K562 treated with DMSO at 1 percent for 24 hours (cell line): ENCODE measurements around the gene SPCS2. TPM values are rescaled to one million over a fixed set of nuclear protein-coding genes. Genes with fewer than 3 reads are reported as not detected.

ENCODE experiments used
- total RNA-seq: library from RNA; unstranded; fragments of 300-600 nt; gene quantifications from 2 replicates; pipeline ENCODE4 v1.2.3, GENCODE V29; 2022; ENCODE audit warnings: low read depth; ENCODE audit not compliant: insufficient read depth

SPCS2 gene
- total RNA-seq = 33.5 and 41.2 TPM in 2 replicates

DNA sequence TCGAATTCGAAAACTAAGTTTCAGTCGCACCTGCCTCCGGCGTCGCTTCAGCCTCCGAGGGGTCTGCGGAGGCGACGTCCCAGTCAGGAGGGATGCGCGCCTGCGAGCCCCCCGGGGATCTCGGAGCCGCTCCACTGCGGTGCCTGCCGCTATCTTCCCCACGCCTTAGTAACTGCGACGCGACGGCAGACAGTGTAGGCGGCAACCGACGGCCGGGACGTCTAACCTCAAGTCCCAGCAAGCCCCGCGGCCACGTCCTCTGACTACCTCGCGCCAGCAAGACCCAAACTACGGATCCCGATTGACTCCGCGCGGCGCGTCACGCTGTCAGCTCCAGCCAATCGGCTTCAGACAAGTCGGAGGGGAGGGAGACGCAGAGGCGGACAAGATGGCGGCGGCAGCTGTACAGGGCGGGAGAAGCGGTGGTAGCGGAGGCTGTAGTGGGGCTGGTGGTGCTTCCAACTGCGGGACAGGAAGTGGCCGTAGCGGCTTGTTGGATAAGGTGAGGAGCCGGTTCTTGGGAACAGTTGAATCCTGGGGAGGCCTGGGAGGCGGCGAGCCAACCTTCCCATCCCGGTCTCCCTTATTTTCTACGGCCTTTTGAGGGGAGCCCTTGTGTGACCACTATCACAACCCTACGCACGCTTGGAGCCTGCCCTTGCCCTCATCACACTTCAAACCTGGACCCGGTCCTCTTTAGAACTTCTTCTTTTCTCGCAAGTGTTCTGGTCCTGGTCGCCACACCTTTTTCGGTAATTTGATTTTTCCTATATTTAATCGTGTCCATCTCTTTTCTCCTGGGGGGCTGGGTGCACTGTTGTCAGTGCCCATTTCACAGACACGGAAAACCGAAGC is at the start of gene SPCS2, which contains the start of gene XRRA1:
Gene SPCS2, plus strand, starts transcription at position 369 of the 855 bp plus-strand sequence. Its CDS starts 20 bp downstream, at position 389.
Gene XRRA1, minus strand, starts transcription at position 194 of the 855 bp plus-strand sequence. CDS start 8,213 bp downstream, outside the sequence.

DNA sequence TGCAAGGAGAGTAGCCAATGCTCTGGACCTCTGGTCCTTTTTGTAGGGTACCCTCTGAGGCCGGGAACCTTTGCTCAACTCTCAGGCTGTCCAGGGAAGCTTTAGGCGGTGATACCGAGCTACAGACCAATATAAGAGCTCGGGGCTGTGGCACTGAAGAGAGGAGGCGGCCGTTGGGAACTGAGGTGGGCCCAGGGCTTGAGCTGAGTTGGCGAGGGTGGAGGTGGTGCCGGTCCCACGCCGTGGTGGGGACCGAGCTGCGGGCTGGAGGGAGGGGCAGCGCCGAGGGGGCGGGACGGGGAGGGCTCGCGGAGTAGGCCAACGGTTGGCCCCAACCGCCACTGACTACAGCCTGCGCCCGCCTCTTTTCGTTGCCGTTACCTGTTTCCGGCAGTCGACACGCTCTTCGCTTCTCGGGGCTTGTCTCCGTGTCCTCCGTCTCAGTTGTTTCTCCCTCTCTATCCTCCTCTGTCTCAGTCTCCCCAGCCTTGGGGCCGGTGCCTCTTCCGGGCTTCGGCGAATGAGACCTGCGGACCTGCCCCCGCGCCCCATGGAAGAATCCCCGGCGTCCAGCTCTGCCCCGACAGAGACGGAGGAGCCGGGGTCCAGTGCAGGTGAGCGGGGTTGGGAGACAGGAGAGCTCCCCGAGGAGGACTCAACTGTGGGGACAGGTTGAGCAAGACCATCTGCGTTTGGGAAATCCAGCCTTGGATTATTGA is 39.6 kb downstream of the SPCS2 start, which contains the start of gene NEU3:
Gene NEU3, plus strand, starts transcription at position 393 of the 719 bp plus-strand sequence. Its CDS starts 128 bp downstream, at position 521.

Other genes with a start within 250 kb of the SPCS2 start
- not detected in 2 replicates for gene CHRDL2, start 217.8 kb upstream of the SPCS2 start, total RNA-seq
- gene RNF169, start 200.4 kb upstream of the SPCS2 start, total RNA-seq = 4.3 and 4.5 TPM in 2 replicates
- gene XRRA1, start 175 bp upstream of the SPCS2 start, total RNA-seq = 24.9 and 27.1 TPM in 2 replicates
- 13.8 and 15.4 TPM in 2 replicates for gene NEU3, start 39.7 kb downstream of the SPCS2 start, total RNA-seq
- 0.16 and 0.49 TPM in 2 replicates for gene OR2AT4, start 147.6 kb downstream of the SPCS2 start, total RNA-seq
- 14.8 and 19.7 TPM in 2 replicates for gene SLCO2B1, start 201.8 kb downstream of the SPCS2 start, total RNA-seq